GM23338 (cell line): ENCODE data around the gene LRBA.

Experiments used
- CREB1 ChIP-seq: fragments of 250-450 bp; sonication (Bioruptor Pico); IDR thresholded peaks from 2 replicates; pipeline ENCODE4 v1.5.0; 2020; ENCODE audit warnings: low read depth, mild to moderate bottlenecking, moderate library complexity
- CTCF ChIP-seq, 2 experiments: fragments of 200-600 bp in 1 of 2; sonication (generic) in 1 of 2; conservative IDR thresholded peaks; 2 replicates each; pipeline versions ENCODE4 v1.5.1 to v1.6.1; 2016 to 2017; ENCODE audit warnings: antibody characterized with exemption in 2 of 2, low read depth in 2 of 2, mild to moderate bottlenecking in 2 of 2, moderate library complexity in 1 of 2
- EZH2 ChIP-seq: fragments of 200-600 bp; sonication (generic); IDR thresholded peaks from one replicate; pipeline ENCODE4 v1.8.0; 2017; ENCODE audit warnings: antibody characterized with exemption, mild to moderate bottlenecking, low read depth; ENCODE audit not compliant: unreplicated experiment
- EZH2phosphoT487 ChIP-seq: fragments of 200-600 bp; sonication (generic); IDR thresholded peaks from one replicate; pipeline ENCODE4 v1.8.1; 2018; ENCODE audit warnings: antibody characterized with exemption; ENCODE audit not compliant: unreplicated experiment
- NANOG ChIP-seq: IDR thresholded peaks from 2 replicates; pipeline ENCODE4 v1.6.1; 2016; ENCODE audit warnings: antibody characterized with exemption, borderline replicate concordance
- POLR2AphosphoS5 ChIP-seq: IDR thresholded peaks from 2 replicates; pipeline ENCODE4 v1.6.1; 2016; ENCODE audit warnings: antibody characterized with exemption, low read depth
- TF ChIP-seq, protein P1 (sequence below): IDR thresholded peaks from one replicate; pipeline ENCODE4 v1.6.1; 2018; ENCODE audit warnings: antibody characterized with exemption; ENCODE audit not compliant: unreplicated experiment

DNA sequence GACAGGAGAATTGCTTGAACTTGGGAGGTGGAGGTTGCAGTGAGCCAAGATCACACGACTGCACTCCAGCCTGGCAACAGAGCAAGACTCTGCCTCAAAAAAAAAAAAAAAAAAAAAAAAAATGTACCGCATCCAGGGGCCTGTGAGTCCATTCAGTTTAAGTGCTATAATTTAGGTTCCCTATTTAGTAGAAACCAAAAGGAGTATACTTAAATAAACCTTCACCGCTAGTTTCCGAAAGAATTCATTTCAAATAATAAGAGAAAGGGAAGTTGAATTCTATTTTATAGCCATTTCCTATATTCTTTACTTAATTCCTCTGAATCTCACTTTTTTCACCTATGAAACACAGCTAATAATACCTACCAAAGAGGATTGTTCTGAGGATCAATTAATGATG is 20.8 kb upstream of the LRBA start:
- TF ChIP-seq NANOG (no peak), CTCF (conservative IDR thresholded peaks at IDR 0.05; ENCODE audit: low read depth in 2 of 2) (no peak), EZH2phosphoT487 (no peak), EZH2 (no peak), CREB1 (CRISPR knock-in tag) (no peak), POLR2AphosphoS5 (no peak)
- TF ChIP-seq, protein P1, sequence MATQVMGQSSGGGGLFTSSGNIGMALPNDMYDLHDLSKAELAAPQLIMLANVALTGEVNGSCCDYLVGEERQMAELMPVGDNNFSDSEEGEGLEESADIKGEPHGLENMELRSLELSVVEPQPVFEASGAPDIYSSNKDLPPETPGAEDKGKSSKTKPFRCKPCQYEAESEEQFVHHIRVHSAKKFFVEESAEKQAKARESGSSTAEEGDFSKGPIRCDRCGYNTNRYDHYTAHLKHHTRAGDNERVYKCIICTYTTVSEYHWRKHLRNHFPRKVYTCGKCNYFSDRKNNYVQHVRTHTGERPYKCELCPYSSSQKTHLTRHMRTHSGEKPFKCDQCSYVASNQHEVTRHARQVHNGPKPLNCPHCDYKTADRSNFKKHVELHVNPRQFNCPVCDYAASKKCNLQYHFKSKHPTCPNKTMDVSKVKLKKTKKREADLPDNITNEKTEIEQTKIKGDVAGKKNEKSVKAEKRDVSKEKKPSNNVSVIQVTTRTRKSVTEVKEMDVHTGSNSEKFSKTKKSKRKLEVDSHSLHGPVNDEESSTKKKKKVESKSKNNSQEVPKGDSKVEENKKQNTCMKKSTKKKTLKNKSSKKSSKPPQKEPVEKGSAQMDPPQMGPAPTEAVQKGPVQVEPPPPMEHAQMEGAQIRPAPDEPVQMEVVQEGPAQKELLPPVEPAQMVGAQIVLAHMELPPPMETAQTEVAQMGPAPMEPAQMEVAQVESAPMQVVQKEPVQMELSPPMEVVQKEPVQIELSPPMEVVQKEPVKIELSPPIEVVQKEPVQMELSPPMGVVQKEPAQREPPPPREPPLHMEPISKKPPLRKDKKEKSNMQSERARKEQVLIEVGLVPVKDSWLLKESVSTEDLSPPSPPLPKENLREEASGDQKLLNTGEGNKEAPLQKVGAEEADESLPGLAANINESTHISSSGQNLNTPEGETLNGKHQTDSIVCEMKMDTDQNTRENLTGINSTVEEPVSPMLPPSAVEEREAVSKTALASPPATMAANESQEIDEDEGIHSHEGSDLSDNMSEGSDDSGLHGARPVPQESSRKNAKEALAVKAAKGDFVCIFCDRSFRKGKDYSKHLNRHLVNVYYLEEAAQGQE: no peak
